H1 (cell line): Measurements from ENCODE around the gene CNTF. TPM values are rescaled to one million over a fixed set of nuclear protein-coding genes. Genes with fewer than 3 reads are reported as not detected.

Experiments used
- CHD2 ChIP-seq: IDR thresholded peaks from 2 replicates; pipeline ENCODE4 v1.6.1; 2012; ENCODE audit warnings: low read length, improper control_type of control experiment
- FOSL1 ChIP-seq: IDR thresholded peaks from 2 replicates; pipeline ENCODE4 v1.6.1; 2011; ENCODE audit warnings: mild to moderate bottlenecking, low read depth, low read length, moderate library complexity; ENCODE audit not compliant: insufficient read depth
- MAX ChIP-seq: IDR thresholded peaks from 2 replicates; pipeline ENCODE4 v1.6.1; 2012; ENCODE audit warnings: inconsistent platforms
- SRF ChIP-seq: IDR thresholded peaks from 2 replicates; pipeline ENCODE4 v1.6.1; 2011; ENCODE audit warnings: mild to moderate bottlenecking, low read depth, low read length, moderate library complexity
- polyA plus RNA-seq, 7 experiments: library from polyadenylated mRNA; depleted of rRNA in 3 of 7; stranded (reverse) in 5 of 7; unstranded in 2 of 7; fragments of >200 nt in 5 of 7; fragments of 200-250 nt in 2 of 7; gene quantifications; 1 replicate in 5 of 7; 2 replicates in 1 of 7; 4 replicates in 1 of 7; pipeline versions ENCODE4 v1.2.1 to v1.2.3, GENCODE V29; 2011 to 2013; ENCODE audit warnings: missing spikeins in 2 of 7, mixed read lengths in 2 of 7
- total RNA-seq: library from RNA; stranded (reverse); fragmentation: NEBNext Ultra II Directional; extraction: Animal tissue kit (Norgen Biotek cat#: 25700); gene quantifications from 2 replicates; pipeline ENCODE4 v1.2.1, GENCODE V29; 2021

Gene CNTF
- total and polyA plus RNA-seq, 2 of the 8 experiments (the other 6 are each of a cell fraction or from before 2014, with no cell fraction given): 0.41 to 1.5 TPM

GRCh38 chr11:58579192-58580129, 43.0 kb upstream of the CNTF start (continued):
- TF ChIP-seq FOSL1 (no peak), SRF (no peak), MAX (peak; percentile 96), CHD2 (0 out of 2 replicates have a peak, but pooled peaks have one; percentile 30)
